ENCODE measurements around the gene ANXA7. TPM values are rescaled to one million over a fixed set of nuclear protein-coding genes. Genes with fewer than 3 reads are reported as not detected.

The ANXA7 gene
- total RNA-seq, 1 experiment from 2014 or later: 67.8 TPM

GRCh38 chr10:73444457-73444856 lies 30.6 kb upstream of the ANXA7 start:
- ChIA-PET POLR2A (no interaction called here), CTCF (no interaction called here)
- no peak for DNase-seq (ENCODE audit: low spot score)
- Mint-ChIP-seq H3K4me1 (no peaks in the 10 kb centered on the region), H3K27ac (no peak overlapping the region), H3K4me3 (no peak overlapping the region), H3K9me3 (no peaks in the 10 kb centered on the region), H3K27me3 (ENCODE audit: low read depth) (no peaks in the 10 kb centered on the region), H3K36me3 (peaks cover 6% of the 10 kb centered on the region)
- TF ChIP-seq E2F1 (CRISPR knock-in tag; IDR thresholded peaks at IDR 0.05) (no peak), FOXP4 (CRISPR knock-in tag; IDR thresholded peaks at IDR 0.05) (no peak), ZNF416 (CRISPR knock-in tag; IDR thresholded peaks at IDR 0.05) (no peak), ZNF232 (CRISPR knock-in tag; IDR thresholded peaks at IDR 0.05) (no peak), TP53 (CRISPR knock-in tag; IDR thresholded peaks at IDR 0.05) (no peak), RELA (CRISPR knock-in tag; IDR thresholded peaks at IDR 0.05; ENCODE audit: borderline replicate concordance) (no peak), ATF2 (CRISPR knock-in tag; IDR thresholded peaks at IDR 0.05; ENCODE audit: borderline replicate concordance, low read depth) (no peak), CTCF (IDR thresholded peaks at IDR 0.05) (no peak)
- TF ChIP-seq, protein P1, sequence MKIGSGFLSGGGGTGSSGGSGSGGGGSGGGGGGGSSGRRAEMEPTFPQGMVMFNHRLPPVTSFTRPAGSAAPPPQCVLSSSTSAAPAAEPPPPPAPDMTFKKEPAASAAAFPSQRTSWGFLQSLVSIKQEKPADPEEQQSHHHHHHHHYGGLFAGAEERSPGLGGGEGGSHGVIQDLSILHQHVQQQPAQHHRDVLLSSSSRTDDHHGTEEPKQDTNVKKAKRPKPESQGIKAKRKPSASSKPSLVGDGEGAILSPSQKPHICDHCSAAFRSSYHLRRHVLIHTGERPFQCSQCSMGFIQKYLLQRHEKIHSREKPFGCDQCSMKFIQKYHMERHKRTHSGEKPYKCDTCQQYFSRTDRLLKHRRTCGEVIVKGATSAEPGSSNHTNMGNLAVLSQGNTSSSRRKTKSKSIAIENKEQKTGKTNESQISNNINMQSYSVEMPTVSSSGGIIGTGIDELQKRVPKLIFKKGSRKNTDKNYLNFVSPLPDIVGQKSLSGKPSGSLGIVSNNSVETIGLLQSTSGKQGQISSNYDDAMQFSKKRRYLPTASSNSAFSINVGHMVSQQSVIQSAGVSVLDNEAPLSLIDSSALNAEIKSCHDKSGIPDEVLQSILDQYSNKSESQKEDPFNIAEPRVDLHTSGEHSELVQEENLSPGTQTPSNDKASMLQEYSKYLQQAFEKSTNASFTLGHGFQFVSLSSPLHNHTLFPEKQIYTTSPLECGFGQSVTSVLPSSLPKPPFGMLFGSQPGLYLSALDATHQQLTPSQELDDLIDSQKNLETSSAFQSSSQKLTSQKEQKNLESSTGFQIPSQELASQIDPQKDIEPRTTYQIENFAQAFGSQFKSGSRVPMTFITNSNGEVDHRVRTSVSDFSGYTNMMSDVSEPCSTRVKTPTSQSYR (CRISPR knock-in tag; IDR thresholded peaks at IDR 0.05): no peak
- no peak for ATAC-seq

GRCh38 chr10:73439605-73440312 lies 25.9 kb upstream of the ANXA7 start:
- ATAC-seq: no peak

More at GRCh38 chr10:73439605-73440312, 25.9 kb upstream of the ANXA7 start:
- CTCF ChIA-PET: no interaction called here
- no peaks in the 10 kb centered on the region for H3K27me3 Mint-ChIP-seq (ENCODE audit: low read depth)
- H3K36me3 Mint-ChIP-seq: peaks cover 3% of the 10 kb centered on the region
- no peak for DNase-seq (ENCODE audit: low spot score)
- H3K4me1 Mint-ChIP-seq: no peaks in the 10 kb centered on the region
- H3K27ac Mint-ChIP-seq: no peak overlapping the region
- no peak for TF ChIP-seq NFYB (CRISPR knock-in tag; conservative IDR thresholded peaks at IDR 0.05; ENCODE audit: low read depth)
- TF ChIP-seq, protein P2, sequence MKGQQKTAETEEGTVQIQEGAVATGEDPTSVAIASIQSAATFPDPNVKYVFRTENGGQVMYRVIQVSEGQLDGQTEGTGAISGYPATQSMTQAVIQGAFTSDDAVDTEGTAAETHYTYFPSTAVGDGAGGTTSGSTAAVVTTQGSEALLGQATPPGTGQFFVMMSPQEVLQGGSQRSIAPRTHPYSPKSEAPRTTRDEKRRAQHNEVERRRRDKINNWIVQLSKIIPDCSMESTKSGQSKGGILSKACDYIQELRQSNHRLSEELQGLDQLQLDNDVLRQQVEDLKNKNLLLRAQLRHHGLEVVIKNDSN (CRISPR knock-in tag; IDR thresholded peaks at IDR 0.05): no peak
- TF ChIP-seq FOXP1 (CRISPR knock-in tag; IDR thresholded peaks at IDR 0.05; ENCODE audit: borderline replicate concordance): no peak
- no peak for TF ChIP-seq CREB1 (CRISPR knock-in tag; IDR thresholded peaks at IDR 0.05)
- TF ChIP-seq FOXJ3 (CRISPR knock-in tag; IDR thresholded peaks at IDR 0.05; ENCODE audit: borderline replicate concordance): no peak
- TF ChIP-seq ZNF423 (CRISPR knock-in tag; IDR thresholded peaks at IDR 0.05): no peak
- TF ChIP-seq ERG (CRISPR knock-in tag; IDR thresholded peaks at IDR 0.05): no peak
- TF ChIP-seq CBFB (CRISPR knock-in tag; IDR thresholded peaks at IDR 0.05; ENCODE audit: low read depth): no peak
- no peaks in the 10 kb centered on the region for H3K9me3 Mint-ChIP-seq
- POLR2A ChIA-PET: no interaction called here
- H3K4me3 Mint-ChIP-seq: no peak overlapping the region

Data from WTC11 (cell line).